ENCODE measurements around the gene BBS2.
A peak's percentile ranks its signal among the peaks of the same experiment; 100 is the strongest.
"Not testable (repeated sequence)": the region's sequence is repeated elsewhere in the genome, so short reads cannot be mapped to it uniquely, and the experiment has no call there.

The BBS2 gene

DNA sequence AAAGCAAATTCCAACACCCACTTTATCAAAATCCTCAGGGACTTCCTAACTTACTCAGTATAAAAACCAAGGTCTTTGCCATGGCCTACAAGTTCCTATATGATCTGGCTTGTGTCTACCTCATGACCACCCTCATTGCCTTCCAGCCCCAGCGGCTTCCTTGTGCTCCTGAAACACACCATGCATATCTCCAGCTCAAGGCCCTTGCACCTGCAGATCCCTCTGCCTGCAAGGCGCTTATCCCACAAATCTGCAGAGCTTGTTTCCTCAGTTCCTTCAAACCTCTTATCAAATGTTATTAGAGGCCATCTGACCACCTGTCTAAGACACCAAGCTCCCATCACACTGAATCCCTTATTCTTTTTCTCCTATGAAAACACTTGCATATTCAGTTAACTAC, 2.6 kb downstream of the BBS2 start:
- no peak for DNase-seq

DNA sequence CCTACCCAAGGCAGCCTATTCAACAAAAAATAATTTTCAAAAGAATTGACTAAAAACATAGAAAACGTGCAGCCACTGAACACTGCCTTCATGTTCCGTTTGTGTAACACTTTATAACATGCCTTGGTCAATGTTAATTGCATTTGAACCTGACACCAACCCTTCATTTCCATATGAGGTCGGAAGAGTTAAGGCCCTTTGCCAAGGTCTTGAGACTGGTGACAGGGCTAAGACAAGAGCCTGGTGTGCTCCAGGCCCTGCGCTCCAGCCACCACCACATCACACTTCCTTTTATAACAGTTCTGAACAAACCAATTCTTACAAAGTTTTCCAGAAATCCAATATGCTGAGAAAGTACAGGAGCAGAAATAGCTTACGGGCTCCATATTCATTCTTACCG, 4.2 kb downstream of the BBS2 start:
- no peak for DNase-seq

DNA sequence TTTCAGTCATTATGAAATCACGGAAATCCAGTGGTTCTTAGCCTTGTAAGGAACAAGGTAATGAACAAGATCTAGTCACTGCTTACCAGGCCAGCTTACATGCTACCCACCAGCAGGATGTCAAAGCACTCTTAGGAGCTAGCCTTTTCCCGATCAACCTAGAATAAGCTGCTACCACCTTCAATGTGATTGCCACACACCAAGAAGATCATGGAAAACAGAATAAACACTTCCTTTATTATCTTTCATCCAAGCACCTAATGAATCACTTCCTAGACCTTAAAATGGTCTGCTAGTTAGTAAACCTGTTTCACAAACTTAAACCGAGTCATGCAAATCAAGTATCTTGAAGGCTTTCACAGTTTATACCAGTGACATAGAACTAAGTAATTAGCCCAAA, 5.0 kb downstream of the BBS2 start:
- DNase-seq: no peak

DNA sequence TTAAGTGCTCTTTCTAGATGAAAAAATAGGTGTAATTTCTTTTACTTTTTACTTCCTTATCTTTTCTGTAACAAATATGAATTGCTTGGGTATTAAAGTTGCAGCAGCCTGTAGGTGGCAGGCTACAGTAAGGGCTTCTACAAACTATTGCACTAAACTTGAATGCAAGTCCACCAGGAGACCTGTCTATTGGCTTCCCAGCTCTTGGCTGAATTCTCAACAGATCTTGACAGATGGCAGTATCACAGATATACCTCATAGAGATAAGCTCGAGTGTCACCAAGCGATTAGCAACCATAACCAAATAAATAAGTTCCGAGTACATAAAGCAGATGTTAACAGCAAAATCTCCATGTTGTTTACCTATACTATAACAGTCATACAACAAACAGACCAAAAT, 5.9 kb downstream of the BBS2 start:
- peak; percentile 65 for DNase-seq

DNA sequence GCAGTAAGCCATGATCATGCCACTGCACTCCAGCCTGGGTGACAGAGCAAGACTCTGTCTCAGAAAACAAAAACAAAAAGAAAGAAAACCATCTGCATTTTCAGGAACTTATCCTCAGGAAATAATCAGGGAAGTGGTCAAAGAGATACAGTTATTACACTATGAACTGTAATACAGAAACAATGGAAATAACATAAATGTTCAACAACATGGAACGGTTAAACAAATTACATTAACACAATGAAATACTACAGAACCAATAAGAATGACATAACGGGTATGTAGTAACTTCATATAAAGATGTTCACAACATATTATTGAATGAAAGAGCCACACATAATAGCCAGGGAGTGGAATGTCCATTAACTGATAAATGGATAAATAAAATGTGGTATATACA, 6.7 kb downstream of the BBS2 start:
- DNase-seq: no peak

DNA sequence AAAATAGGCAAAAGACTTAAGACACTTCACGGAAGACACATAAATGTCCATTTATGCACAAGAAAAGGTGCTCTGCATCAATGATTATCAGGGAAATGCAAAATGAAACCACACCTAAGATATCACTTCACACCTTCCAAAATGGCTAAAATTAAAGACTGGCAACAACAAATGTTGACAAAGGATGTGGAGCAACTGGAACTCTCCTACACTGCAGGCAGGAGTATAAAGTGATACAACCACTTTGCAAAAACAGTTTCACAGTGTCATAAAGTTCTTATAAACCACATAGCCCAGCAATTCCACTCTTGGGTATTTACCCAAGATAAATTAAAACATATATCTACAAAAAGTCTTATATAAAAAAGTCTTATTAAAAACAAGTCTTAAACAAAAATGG, 7.8 kb downstream of the BBS2 start:
- no peak for DNase-seq

DNA sequence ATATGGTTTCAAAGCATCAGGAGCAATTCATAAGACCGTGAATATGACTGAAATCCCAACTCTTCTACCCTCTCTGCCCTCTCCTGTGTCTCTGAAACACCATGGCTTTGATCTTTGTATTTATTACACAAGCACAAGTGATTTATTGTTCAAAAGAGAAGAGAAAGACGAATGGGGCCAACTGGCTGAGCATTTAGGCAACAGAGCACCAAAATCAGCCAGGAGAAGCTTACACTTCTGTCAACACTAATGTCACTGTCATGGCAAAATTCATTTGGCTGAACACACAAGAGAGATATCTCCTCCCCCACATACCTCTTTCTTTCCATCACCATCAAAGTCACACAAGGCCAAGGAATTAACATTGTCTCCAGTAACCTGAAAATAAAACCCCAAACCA, 9.3 kb downstream of the BBS2 start:
- DNase-seq: no peak

DNA sequence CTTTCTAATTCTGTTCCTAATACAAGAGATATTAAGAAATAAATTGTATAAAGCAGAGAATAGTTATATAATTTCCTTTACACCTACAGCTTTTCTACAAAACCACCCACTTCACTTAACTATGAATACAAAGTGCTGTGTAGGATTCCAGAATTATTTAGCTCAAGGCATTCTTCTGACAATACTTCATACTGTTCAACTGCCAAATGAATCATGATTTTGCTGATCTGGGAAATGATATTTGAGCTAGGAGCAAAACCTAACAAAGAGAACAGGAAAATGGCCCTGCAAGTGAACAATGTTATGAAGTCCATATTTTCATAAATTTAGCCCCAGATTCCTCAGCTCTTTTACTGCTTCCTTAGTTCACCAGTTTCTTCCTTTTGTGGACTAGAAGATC, 12.9 kb downstream of the BBS2 start:
- DNase-seq: no peak

DNA sequence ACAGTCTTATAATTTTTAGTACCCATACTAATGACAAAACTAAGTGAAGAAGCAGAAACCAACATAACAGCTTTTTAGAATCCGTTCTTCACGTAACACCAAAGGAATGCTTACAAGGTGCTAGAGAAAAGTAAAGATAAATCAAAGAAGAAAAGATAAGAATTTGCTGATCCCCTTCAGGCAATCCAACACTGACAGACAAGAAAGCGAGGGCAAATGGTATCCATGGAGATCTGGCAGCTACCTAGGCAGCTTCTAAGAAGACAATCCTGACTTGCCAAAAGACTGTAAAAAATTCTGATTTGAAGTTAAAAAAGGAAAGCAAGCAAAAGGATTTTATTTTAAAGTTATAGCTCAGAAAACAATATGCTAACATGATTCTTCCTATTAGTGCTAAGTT, 14.6 kb downstream of the BBS2 start:
- DNase-seq: no peak

DNA sequence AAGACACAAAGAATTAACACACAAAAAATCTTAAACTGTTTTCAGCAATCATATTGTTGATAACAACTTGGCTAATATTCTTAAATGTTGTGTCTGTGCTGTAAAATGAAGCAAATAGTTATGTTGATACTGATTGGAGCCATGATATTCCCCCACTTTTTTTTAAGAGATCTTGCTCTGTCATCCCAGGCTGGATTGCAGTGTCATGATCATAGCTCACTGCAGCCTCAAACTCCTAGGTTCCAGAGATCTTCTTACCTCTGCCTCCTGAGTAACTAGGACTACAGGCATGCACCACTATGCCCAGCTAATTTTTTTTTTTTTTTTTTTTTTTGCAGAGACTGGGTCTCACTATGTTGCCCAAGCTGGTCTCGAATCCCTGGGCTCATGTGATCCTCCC, 26.0 kb downstream of the BBS2 start:
- DNase-seq: no peak

DNA sequence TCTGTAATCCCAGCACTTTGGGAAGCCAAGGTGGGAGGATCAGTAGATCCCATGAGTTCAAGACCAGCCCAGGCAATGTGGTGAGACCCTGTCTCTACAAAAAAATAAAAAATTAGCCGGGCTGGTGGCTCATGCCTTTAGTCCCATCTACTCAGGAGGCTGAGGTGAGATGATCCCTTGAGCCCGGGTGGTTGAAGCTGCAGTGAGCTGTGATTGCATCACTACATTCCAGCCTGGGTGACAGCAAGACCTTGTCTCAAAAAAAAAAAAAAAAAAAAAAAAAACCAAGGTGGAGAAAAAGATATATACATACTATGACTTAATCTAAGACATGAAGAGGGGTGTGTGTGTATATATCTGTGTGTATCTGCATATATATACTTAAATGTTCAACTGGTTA, 26.7 kb downstream of the BBS2 start:
- DNase-seq: no peak

DNA sequence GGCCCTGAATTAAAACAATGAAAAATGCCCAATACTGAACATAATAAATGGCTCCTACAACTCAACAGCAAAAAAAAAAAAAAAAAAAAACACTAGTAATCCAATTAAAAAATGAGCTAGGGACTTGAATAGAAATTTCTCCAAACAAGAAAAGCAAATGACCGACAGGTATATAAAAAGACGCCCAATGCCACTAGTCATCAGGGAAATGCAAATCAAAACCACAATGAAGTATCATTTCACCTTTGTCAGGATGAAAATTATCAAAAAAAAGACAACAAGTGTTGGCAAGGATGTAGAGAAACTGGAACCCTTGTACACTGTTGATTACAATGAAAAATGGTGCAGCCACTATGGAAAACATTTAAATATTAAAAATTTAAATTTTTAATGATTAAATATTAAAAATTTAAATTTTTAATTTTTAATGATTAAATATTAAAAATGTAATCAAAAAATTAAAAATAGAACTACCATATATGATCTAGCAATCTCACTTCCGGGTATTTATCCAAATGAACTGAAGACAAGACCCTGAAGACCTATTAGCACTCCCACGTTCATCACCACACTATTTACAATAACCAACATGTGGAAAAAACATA, 28.1 kb downstream of the BBS2 start:
- DNase-seq: no peak

DNA sequence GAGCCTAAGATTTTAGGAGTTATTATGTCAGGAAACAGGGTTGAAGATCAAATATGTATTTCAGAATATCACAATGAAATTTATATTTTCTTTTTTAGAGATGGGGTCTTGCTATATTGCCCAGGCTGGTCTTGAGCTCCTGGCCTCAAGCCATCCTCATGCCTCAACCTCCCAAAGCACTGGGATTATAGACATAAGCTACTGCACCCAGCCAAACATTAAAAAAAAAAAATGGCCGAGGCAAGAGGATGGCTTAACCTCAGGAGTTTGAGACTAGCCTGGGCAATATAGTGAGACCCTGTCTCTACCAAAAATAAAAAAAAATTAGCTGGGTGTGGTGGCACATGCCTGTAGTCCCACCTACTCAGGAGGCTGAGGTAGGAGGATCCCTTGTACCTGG, 31.0 kb downstream of the BBS2 start:
- DNase-seq: not testable (repeated sequence)

DNA sequence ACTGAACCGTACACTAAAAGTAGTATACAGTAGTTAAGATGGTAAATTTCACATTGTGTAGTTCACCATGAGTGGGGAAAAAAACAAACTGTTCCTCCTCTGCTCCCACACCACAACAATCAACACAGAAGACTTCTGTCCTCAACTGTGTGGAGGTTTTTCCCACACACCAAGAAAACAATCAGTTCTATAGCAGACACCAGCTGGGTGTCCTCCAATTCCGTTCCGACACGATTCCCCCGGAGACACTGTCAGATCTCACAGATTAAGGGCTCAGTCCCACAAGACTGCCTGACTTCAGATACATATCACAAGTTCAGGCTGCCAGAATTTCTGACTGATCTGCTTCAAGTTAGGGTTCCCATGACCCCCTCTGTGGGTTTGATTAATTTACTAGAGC, 31.8 kb downstream of the BBS2 start:
- DNase-seq: no peak

DNA sequence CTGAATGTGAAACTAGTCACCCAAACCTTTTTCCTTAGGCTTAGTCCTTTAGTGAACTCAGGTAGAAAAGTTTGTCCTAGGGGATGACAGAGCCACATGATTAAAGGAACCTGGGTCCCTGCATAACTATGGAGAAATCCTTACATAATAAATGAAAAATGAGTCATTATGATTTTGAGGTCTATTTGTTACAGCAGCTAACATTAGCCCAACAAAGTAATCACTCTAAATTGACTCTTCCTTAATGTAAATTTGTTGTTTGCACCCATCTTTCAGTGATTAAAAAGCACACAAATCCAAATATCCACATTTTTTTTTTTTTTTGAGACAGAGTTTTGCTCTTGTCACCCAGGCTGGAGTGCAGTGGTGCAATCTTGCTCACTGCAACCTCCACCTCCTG, 36.4 kb downstream of the BBS2 start:
- DNase-seq: no peak

DNA sequence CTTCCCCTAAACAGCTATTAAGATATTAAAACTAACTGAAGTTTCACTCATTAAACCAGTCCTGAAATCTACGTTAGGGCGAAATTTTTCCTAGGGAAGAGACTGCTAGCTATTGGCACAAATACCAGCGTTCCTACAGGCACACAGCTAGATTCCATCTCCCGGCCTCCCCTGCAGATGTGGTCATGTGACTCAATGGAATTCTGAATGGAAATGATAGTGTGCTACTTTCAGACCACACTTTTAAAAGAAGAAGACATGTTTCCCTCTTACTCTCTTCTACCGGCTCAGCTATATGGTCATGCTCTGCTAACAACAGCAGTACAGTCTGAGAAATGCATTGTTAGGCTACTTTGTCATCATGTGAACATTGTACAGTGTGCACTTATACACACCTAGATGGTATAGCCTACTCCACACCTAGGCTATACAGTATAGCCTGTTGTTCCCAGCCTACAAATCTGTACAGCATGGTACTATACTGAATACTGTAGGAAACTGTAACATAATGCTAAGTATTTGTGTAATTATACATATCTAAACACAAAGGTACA, 37.1 kb downstream of the BBS2 start:
- DNase-seq: no peak

DNA sequence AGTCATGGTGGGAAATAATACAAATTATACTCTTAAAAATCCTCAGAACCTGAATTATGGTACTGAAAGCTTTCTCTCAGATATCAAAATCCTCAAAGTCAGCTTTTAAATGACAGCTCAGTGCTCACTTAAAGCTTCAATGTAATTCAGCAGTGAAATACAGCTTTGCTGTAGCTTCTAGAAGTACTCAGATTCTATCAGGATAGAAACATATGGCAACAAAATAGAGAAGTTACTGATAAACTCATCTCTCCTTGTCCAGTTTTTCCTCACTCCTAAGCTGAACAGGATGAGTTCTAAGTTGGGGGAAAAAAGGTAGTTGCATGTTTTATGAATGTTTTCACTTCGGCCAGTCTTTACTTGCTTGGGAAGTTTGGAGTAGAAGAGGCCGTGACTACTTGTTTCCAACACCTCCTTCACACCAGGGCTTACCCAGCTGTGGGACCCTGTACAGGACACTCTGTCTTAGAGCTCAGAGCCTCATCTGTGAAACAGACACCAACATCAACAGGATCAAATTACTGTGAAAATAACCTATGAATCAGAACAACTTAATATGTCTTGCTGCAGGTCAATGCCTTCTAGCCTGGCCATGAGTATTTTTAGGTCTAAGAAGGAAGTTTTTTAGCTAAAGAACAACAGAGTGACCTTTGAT, 38.2 kb downstream of the BBS2 start:
- DNase-seq: no peak

DNA sequence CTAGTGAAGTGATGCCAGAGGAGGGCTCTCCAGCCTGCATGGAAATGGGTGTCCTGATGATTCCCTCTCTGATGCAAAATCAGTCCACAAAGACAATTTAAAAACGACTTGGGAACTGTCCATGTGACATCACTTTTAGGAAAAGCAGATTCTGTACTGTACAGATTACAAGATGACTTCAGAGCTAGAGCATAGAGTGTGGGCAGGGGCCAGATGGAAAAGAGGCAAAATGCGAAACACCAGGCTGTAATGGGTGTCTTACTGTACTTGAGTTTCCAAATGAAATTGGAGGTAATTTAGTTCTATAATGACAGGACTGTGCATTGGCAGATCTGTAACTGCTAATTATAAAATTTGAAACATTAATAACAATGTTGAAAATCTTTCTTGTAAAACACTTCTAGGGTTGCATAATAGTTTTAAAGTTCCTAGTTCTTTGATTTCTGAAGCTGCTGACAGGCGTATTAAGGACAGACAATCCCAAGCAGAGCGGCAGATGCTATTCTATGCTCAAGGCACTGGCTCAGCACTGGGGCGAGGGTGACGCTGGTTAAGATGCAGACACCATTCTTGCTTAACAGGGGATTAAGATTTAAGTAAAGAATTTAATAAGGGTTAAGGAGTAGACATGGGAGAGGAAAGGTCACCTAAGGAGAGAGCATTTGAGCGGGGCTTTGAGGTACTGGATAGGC, 38.9 kb downstream of the BBS2 start:
- no peak for DNase-seq

DNA sequence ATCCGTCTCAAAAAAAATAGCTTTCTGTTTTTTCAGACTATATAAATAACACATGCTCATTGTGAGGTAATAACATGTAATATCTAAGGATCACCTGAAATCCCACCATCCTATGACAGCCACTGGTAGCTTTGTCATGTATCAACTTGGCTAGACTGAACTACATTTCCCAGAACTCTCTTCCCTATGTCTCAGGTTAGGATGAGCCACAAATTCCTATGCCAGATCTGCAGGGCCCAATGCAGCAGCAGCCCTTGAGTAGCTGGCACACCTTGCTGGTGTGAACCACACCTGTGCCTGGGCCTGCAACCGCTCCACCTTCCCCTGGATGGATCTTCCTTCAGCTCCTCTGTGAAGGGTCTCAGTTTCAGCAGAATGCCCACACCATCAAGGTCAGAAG, 40.4 kb downstream of the BBS2 start:
- no peak for DNase-seq

DNA sequence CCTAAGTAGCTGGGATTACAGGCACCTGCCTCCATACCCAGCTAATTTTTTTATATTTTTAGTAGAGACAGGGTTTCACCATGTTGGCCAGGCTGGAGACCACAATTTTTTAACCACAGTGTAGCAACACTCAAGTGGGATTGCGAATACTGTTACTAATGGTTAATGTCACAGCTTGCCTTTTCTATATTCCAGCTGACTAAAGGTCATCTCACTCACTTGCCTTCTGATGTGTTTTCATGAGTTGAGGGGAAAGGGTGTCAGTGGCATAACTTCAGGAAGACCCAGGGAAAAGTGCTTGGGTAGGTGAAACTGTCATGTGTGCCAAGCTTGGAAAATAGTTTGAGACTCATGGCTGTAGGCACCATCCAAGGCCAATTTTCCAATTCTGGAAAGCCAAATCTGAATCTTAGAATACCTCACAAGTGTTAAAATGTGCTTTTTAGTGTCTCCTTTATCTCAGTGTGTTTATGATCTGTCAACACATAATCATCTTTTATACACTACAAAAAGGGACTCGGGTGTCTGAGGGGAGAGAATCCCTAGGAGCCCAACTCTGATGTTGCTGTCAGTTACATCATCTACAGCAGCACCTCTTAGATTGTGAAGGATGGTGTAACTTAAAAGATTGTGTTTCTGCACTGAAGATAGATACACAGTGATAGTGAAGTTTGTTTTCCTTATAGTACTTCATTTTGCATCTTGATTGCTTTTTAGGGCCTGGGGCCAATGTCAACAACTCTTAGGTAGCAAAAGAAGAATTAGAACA, 41.4 kb downstream of the BBS2 start:
- DNase-seq: no peak

DNA sequence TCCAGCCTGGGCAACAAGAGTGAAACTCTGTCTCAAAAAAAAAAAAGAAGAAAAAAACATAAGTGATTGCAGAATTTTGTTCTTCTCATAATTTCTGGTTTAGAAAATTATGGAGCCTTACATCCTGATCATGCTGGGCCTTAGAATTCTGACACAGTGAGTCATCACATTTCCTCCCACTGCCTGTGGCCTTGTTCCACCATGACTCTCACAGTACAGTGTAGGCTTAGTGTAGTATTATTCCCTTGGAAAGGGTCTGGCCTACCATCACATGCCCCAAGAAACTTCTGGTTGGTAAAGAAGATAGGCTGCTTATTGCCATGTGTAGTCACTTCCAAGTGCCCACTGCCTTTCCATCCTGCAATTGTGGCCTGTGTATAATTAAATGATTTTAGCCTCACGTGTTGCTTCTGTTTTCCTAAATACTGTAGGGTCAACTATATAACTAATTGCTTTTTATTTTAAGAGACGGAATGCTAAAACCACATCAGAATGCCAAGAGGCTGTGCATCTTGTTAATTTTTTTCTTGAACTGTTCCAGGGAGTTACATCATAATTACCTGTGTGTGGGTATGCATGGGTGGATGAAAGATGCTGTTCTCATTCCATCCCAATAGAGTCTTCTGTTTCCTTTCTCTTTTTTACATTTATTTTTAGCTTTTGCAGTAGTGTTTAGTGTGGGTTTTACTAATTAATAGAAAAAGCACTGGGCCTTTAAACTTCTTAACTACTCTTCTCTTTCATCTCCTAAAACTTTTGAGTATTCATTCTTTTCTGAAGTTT, 42.5 kb downstream of the BBS2 start:
- no peak for DNase-seq

DNA sequence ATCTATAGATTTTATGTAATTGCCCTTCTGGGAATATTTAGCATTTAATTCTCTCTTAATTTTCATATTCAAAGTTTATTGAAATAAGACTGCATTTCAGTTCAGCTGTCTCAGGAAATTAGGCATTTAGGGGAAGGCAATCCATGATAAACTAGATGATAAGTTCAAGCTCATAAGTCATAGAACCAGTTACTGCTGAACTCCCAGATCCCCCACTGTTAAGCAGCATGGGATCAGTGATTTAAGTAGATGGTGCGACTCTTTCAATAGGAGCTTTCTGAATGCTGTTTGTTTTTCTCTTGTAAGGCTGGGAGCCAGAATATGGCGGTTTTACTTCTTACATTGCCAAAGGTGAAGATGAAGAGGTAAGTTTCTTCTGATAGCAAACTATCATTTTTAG, 44.6 kb downstream of the BBS2 start:
- no peak for DNase-seq

DNA sequence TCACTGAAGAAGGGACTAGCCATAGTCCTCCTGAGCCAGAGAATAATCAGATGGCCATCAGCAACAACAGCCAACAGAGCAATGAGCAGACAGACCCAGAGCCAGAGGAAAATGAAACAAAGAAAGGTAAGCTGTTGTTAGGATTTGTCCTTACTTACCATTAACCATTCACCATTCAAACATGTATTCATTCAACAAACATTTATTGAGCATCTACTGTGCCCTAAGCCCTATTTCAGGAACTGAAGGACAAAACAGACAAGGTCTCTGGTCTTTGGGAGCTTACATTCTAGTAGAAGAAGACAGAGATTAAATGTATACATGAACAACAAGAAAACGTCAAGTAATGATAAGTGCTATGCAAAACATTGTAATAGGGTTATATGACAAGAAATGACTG, 49.2 kb downstream of the BBS2 start:
- no peak for DNase-seq

Measured in CD4-positive, alpha-beta T cell treated with Interleukin-10 for 1 hour (primary cell).